ENCODE measurements around the gene RBM44.
"Not testable (repeated sequence)": the region's sequence is repeated elsewhere in the genome, so short reads cannot be mapped to it uniquely, and the experiment has no call there.

The RBM44 gene

DNA sequence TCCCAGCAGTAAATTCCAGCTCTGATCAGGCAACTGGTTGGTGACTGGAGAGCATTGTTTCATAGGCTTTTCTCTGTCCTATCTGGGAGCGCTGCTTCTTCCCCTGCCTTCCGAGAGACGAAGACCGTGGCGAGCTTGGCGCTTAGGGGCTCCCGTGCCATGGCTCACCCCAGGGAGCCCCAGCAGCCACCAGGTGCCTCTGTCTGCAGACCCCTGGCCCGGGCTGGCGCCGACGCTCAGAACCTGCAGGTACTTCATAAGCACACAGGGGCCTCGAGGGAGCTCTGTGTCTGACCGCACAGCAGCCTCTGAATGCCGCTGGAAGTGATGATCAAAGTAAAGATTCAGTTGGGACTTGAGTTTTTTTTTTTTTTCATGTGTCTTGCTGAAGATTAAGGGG lies 19.1 kb upstream of the RBM44 start:
- Histone ChIP-seq H3K9me3 (ENCODE audit: control insufficient read depth, low read length) (no peaks in the 10 kb centered on the region), H3K36me3 (ENCODE audit: control insufficient read depth, insufficient read depth, low read length) (no peaks in the 10 kb centered on the region), H3K4me3 (ENCODE audit: insufficient read depth, low read depth, low read length) (no peak overlapping the region), H3K4me1 (ENCODE audit: control insufficient read depth, insufficient read depth, low read length) (no peaks in the 10 kb centered on the region), H3K27ac (ENCODE audit: insufficient read depth, low read depth, low read length, poor library complexity, severe bottlenecking) (no peak overlapping the region), H3K27me3 (ENCODE audit: control insufficient read depth, insufficient read depth, low read length, poor library complexity, severe bottlenecking) (no peaks in the 10 kb centered on the region)
- 93 to 97% methylated on average over 14 of the region's 14 CpGs for WGBS, 2 experiments

GRCh38 chr2:237782181-237782580 lies 16.4 kb upstream of the RBM44 start:
- no peak overlapping the region for H3K4me3 ChIP-seq (ENCODE audit: insufficient read depth, low read depth, low read length)
- no peak overlapping the region for H3K27ac ChIP-seq (ENCODE audit: insufficient read depth, low read depth, low read length, poor library complexity, severe bottlenecking)
- 84 to 89% methylated on average over 7 of the region's 7 CpGs for WGBS, 2 experiments
- H3K27me3 ChIP-seq (ENCODE audit: control insufficient read depth, insufficient read depth, low read length, poor library complexity, severe bottlenecking), result no peaks in the 10 kb centered on the region
- H3K4me1 ChIP-seq (ENCODE audit: control insufficient read depth, insufficient read depth, low read length), result no peaks in the 10 kb centered on the region
- H3K36me3 ChIP-seq (ENCODE audit: control insufficient read depth, insufficient read depth, low read length), result no peaks in the 10 kb centered on the region
- H3K9me3 ChIP-seq (ENCODE audit: control insufficient read depth, low read length), result no peaks in the 10 kb centered on the region

DNA sequence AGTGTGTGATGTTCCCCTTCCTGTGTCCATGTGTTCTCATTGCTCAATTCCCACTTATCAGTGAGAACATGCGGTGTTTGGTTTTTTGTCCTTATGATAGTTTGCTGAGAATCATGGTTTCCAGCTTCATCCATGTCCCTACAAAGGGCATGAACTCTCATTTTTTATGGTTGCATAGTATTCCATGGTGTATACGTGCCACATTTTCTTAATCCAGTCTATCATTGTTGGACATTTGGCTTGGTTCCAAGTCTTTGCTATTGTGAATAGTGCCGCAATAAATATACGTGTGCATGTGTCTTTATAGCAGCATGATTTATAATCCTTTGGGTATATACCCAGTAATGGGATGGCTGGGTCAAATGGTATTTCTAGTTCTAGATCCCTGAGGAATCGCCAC lies 14.9 kb upstream of the RBM44 start:
- not testable (repeated sequence) for H3K27ac ChIP-seq (ENCODE audit: insufficient read depth, low read depth, low read length, poor library complexity, severe bottlenecking); H3K27me3 ChIP-seq (ENCODE audit: control insufficient read depth, insufficient read depth, low read length, poor library complexity, severe bottlenecking); H3K4me1 ChIP-seq (ENCODE audit: control insufficient read depth, insufficient read depth, low read length); H3K4me3 ChIP-seq (ENCODE audit: insufficient read depth, low read depth, low read length); H3K36me3 ChIP-seq (ENCODE audit: control insufficient read depth, insufficient read depth, low read length); H3K9me3 ChIP-seq (ENCODE audit: control insufficient read depth, low read length)
- WGBS, 2 experiments, result 98 to 100% methylated on average over 1 to 2 of the region's 5 CpGs

DNA sequence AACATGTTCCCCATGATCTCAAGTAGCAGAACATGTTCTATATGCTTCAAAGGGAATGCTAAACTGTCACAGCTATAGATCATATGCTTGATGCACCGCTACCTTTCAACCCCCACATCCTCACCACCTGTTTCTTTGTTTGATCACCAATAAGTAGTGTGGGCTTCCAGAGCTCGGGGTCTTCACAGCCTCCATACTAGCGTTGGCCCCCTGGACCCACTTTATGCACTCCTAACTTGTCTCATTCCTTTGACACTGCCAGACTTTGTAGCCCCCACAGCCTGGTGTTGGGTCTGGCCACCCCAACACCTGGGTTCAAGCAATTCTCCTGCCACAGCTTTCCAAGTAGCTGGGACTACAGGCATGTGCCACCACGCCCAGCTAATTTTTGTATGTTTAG lies 11.6 kb upstream of the RBM44 start:
- Histone ChIP-seq H3K36me3 (ENCODE audit: control insufficient read depth, insufficient read depth, low read length) (no peaks in the 10 kb centered on the region), H3K4me3 (ENCODE audit: insufficient read depth, low read depth, low read length) (no peak overlapping the region), H3K4me1 (ENCODE audit: control insufficient read depth, insufficient read depth, low read length) (no peaks in the 10 kb centered on the region), H3K27me3 (ENCODE audit: control insufficient read depth, insufficient read depth, low read length, poor library complexity, severe bottlenecking) (no peaks in the 10 kb centered on the region), H3K9me3 (ENCODE audit: control insufficient read depth, low read length) (no peaks in the 10 kb centered on the region), H3K27ac (ENCODE audit: insufficient read depth, low read depth, low read length, poor library complexity, severe bottlenecking) (no peak overlapping the region)
- 92 to 93% methylated on average over 4 of the region's 4 CpGs for WGBS, 2 experiments

DNA sequence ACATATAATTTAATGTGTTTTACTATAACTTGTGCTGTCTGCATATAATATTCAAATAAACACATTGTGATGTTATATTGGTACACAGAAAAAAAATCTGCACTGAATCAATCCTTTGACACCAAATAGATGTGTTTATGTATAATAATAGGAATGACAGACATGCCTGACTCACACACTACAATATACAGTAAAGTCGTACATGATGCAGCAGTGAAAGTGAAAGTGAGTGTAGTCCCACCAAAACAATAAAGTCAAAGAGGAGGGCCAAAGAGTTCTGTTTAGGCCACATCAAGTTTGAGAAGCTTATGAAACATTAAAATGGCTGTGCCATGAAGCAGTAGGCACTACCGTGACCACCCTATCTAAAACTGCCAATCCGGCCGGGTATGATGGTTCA lies 8.2 kb upstream of the RBM44 start:
- H3K27me3 ChIP-seq (ENCODE audit: control insufficient read depth, insufficient read depth, low read length, poor library complexity, severe bottlenecking), result no peaks in the 10 kb centered on the region
- no peaks in the 10 kb centered on the region for H3K9me3 ChIP-seq (ENCODE audit: control insufficient read depth, low read length)
- no peak overlapping the region for H3K27ac ChIP-seq (ENCODE audit: insufficient read depth, low read depth, low read length, poor library complexity, severe bottlenecking)
- no peaks in the 10 kb centered on the region for H3K4me1 ChIP-seq (ENCODE audit: control insufficient read depth, insufficient read depth, low read length)
- H3K4me3 ChIP-seq (ENCODE audit: insufficient read depth, low read depth, low read length), result no peak overlapping the region
- WGBS, 2 experiments, result 89 to 94% methylated on average over 4 of the region's 4 CpGs
- H3K36me3 ChIP-seq (ENCODE audit: control insufficient read depth, insufficient read depth, low read length), result no peaks in the 10 kb centered on the region

- WGBS, 2 experiments, result 79 to 81% methylated on average over 6 of the region's 6 CpGs
- Histone ChIP-seq H3K4me3 (ENCODE audit: insufficient read depth, low read depth, low read length) (no peak overlapping the region), H3K36me3 (ENCODE audit: control insufficient read depth, insufficient read depth, low read length) (no peaks in the 10 kb centered on the region), H3K27ac (ENCODE audit: insufficient read depth, low read depth, low read length, poor library complexity, severe bottlenecking) (no peak overlapping the region), H3K27me3 (ENCODE audit: control insufficient read depth, insufficient read depth, low read length, poor library complexity, severe bottlenecking) (no peaks in the 10 kb centered on the region), H3K9me3 (ENCODE audit: control insufficient read depth, low read length) (no peaks in the 10 kb centered on the region), H3K4me1 (ENCODE audit: control insufficient read depth, insufficient read depth, low read length) (no peaks in the 10 kb centered on the region)
Measured at GRCh38 chr2:237791977-237792727, 6.4 kb upstream of the RBM44 start.

DNA sequence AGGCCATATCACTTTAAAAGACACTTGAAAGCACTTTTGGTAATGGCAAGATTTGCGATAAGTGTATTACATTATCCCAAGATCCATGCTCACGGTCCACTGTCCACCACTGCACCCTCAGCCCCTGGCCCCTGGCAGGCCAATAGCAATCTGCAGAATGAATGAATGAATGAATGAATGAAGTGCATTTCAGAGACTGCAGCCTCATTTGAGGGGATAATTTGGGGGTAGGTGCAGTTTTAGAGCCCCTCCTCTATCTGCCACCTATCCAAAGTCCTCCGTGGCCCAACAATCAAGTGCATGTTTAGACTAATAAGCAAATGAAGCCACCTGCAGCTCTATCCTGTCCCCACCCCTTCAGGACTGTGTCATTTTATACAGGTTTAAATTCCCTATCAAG lies 1.3 kb upstream of the RBM44 start:
- Histone ChIP-seq H3K36me3 (ENCODE audit: control insufficient read depth, insufficient read depth, low read length) (no peaks in the 10 kb centered on the region), H3K4me3 (ENCODE audit: insufficient read depth, low read depth, low read length) (no peak overlapping the region), H3K27ac (ENCODE audit: insufficient read depth, low read depth, low read length, poor library complexity, severe bottlenecking) (no peak overlapping the region), H3K4me1 (ENCODE audit: control insufficient read depth, insufficient read depth, low read length) (no peaks in the 10 kb centered on the region), H3K9me3 (ENCODE audit: control insufficient read depth, low read length) (no peaks in the 10 kb centered on the region), H3K27me3 (ENCODE audit: control insufficient read depth, insufficient read depth, low read length, poor library complexity, severe bottlenecking) (no peaks in the 10 kb centered on the region)
- WGBS, 2 experiments, result 91 to 98% methylated on average over 3 of the region's 3 CpGs

GRCh38 chr2:237799060-237799428 lies 465 bp downstream of the RBM44 start:
- Histone ChIP-seq H3K36me3 (ENCODE audit: control insufficient read depth, insufficient read depth, low read length) (no peaks in the 10 kb centered on the region), H3K27me3 (ENCODE audit: control insufficient read depth, insufficient read depth, low read length, poor library complexity, severe bottlenecking) (no peaks in the 10 kb centered on the region), H3K4me1 (ENCODE audit: control insufficient read depth, insufficient read depth, low read length) (no peaks in the 10 kb centered on the region), H3K9me3 (ENCODE audit: control insufficient read depth, low read length) (no peaks in the 10 kb centered on the region), H3K27ac (ENCODE audit: insufficient read depth, low read depth, low read length, poor library complexity, severe bottlenecking) (no peak overlapping the region), H3K4me3 (ENCODE audit: insufficient read depth, low read depth, low read length) (no peak overlapping the region)
- WGBS, 2 experiments, result 97 to 98% methylated on average over 34 of the region's 34 CpGs

- no peaks in the 10 kb centered on the region for H3K9me3 ChIP-seq (ENCODE audit: control insufficient read depth, low read length)
- H3K36me3 ChIP-seq (ENCODE audit: control insufficient read depth, insufficient read depth, low read length), result no peaks in the 10 kb centered on the region
- H3K4me1 ChIP-seq (ENCODE audit: control insufficient read depth, insufficient read depth, low read length), result no peaks in the 10 kb centered on the region
- no peak overlapping the region for H3K27ac ChIP-seq (ENCODE audit: insufficient read depth, low read depth, low read length, poor library complexity, severe bottlenecking)
- no peak overlapping the region for H3K4me3 ChIP-seq (ENCODE audit: insufficient read depth, low read depth, low read length)
- H3K27me3 ChIP-seq (ENCODE audit: control insufficient read depth, insufficient read depth, low read length, poor library complexity, severe bottlenecking), result no peaks in the 10 kb centered on the region
- 87 to 100% methylated on average over 1 to 2 of the region's 2 CpGs for WGBS, 2 experiments
Measured at GRCh38 chr2:237801466-237801865, 2.9 kb downstream of the RBM44 start.

- 90 to 91% methylated on average over 2 of the region's 2 CpGs for WGBS, 2 experiments
- Histone ChIP-seq H3K9me3 (ENCODE audit: control insufficient read depth, low read length) (no peaks in the 10 kb centered on the region), H3K27ac (ENCODE audit: insufficient read depth, low read depth, low read length, poor library complexity, severe bottlenecking) (no peak overlapping the region), H3K4me3 (ENCODE audit: insufficient read depth, low read depth, low read length) (no peak overlapping the region), H3K36me3 (ENCODE audit: control insufficient read depth, insufficient read depth, low read length) (no peaks in the 10 kb centered on the region), H3K27me3 (ENCODE audit: control insufficient read depth, insufficient read depth, low read length, poor library complexity, severe bottlenecking) (no peaks in the 10 kb centered on the region), H3K4me1 (ENCODE audit: control insufficient read depth, insufficient read depth, low read length) (no peaks in the 10 kb centered on the region)
Measured at GRCh38 chr2:237806334-237806733, 7.8 kb downstream of the RBM44 start.

DNA sequence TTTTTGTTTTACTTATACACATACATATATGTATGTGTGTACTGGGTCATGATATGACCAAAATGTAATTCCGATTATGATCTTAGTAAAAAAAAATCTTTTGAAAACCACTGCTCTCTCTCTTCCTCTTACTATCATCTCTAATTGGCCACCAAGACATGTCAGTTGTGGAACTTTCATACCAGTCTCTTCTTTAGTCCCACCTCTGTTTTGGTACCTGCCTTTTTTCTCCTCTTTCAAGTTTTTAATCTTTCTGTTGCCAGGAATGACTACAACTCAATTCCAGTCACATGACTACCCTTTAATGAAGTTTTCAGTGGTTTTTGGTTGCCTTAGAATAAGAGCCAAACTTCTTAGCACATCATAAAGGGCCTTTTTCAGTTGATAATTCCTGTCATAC lies 17.1 kb downstream of the RBM44 start:
- Histone ChIP-seq H3K27me3 (ENCODE audit: control insufficient read depth, insufficient read depth, low read length, poor library complexity, severe bottlenecking) (peaks cover 4% of the 10 kb centered on the region), H3K4me1 (ENCODE audit: control insufficient read depth, insufficient read depth, low read length) (no peaks in the 10 kb centered on the region), H3K36me3 (ENCODE audit: control insufficient read depth, insufficient read depth, low read length) (no peaks in the 10 kb centered on the region), H3K4me3 (ENCODE audit: insufficient read depth, low read depth, low read length) (no peak overlapping the region), H3K27ac (ENCODE audit: insufficient read depth, low read depth, low read length, poor library complexity, severe bottlenecking) (no peak overlapping the region), H3K9me3 (ENCODE audit: control insufficient read depth, low read length) (no peaks in the 10 kb centered on the region)
- WGBS, 2 experiments, result 93 to 100% methylated on average over 1 of the region's 1 CpG
